ENCODE measurements around the gene GPSM1. TPM values are rescaled to one million over a fixed set of nuclear protein-coding genes. Genes with fewer than 3 reads are reported as not detected.

The GPSM1 gene
- total RNA-seq, 1 donor from 2014 or later = 1.9 TPM

- peaks cover 5% of the 10 kb centered on the region for H3K36me3 Mint-ChIP-seq (ENCODE audit: low read depth)
- H3K27ac Mint-ChIP-seq = no peak overlapping the region
- H3K27me3 Mint-ChIP-seq = no peaks in the 10 kb centered on the region
- no peak overlapping the region for H3K4me3 Mint-ChIP-seq
- intact Hi-C loops (cut with micrococcal nuclease) = no loop called here
- ChIA-PET POLR2A (interaction anchor here (1.1 kb wide), 1 partner anchor 10 kb away, joined by 3 read pairs; no protein-coding TSS in a partner anchor), CTCF (no interaction called here)
- DNase-seq (no peak), ATAC-seq (ENCODE audit: low read depth) (peak; percentile 27)
- peaks cover 9% of the 10 kb centered on the region for H3K4me1 Mint-ChIP-seq
- no peaks in the 10 kb centered on the region for H3K9me3 Mint-ChIP-seq
- TF ChIP-seq CTCF (IDR thresholded peaks at IDR 0.05) = no peak
These were observed 45.4 kb downstream of the GPSM1 start for GRCh38 chr9:136372561-136373299.

GRCh38 chr9:136373300-136374182 is 46.2 kb downstream of the GPSM1 start, which contains the start of gene CARD9:
CARD9 (minus strand) TSS chr9:136373669; CDS start chr9:136372078, 1,591 bp downstream.
- Mint-ChIP-seq H3K27ac (no peak within 1 kb of the TSS), H3K27me3 (no peaks in the 10 kb centered on the region), H3K36me3 (ENCODE audit: low read depth) (peaks cover 5% of the 10 kb centered on the region), H3K9me3 (no peaks in the 10 kb centered on the region), H3K4me1 (peaks cover 9% of the 10 kb centered on the region), H3K4me3 (no peak within 1 kb of the TSS)
- CTCF ChIA-PET = no interaction called here
- ATAC-seq (ENCODE audit: low read depth) (no peak), DNase-seq (no peak)
- TF ChIP-seq CTCF (IDR thresholded peaks at IDR 0.05) = no peak
- POLR2A ChIA-PET = no interaction called here
- intact Hi-C loops (cut with micrococcal nuclease) = no loop called here

- Mint-ChIP-seq H3K36me3 (ENCODE audit: low read depth) (peaks cover 9% of the 10 kb centered on the region), H3K27me3 (no peaks in the 10 kb centered on the region), H3K4me1 (peaks cover 9% of the 10 kb centered on the region), H3K9me3 (no peaks in the 10 kb centered on the region), H3K4me3 (no peak overlapping the region), H3K27ac (no peak overlapping the region)
- POLR2A ChIA-PET = no interaction called here
- CTCF ChIA-PET = no interaction called here
- intact Hi-C loops (cut with micrococcal nuclease) = no loop called here
- ATAC-seq (ENCODE audit: low read depth) (no peak), DNase-seq (no peak)
- TF ChIP-seq CTCF (IDR thresholded peaks at IDR 0.05) = no peak
These were observed 46.8 kb downstream of the GPSM1 start for GRCh38 chr9:136374183-136374575.

GRCh38 chr9:136375096-136375495 is 47.8 kb downstream of the GPSM1 start:
- ATAC-seq (ENCODE audit: low read depth) (no peak), DNase-seq (no peak)
- Mint-ChIP-seq H3K27ac (no peak overlapping the region), H3K27me3 (no peaks in the 10 kb centered on the region), H3K9me3 (no peaks in the 10 kb centered on the region), H3K4me1 (peaks cover 9% of the 10 kb centered on the region), H3K4me3 (no peak overlapping the region), H3K36me3 (ENCODE audit: low read depth) (peaks cover 12% of the 10 kb centered on the region)
- intact Hi-C loops (cut with micrococcal nuclease) = no loop called here
- TF ChIP-seq CTCF (IDR thresholded peaks at IDR 0.05) = no peak
- ChIA-PET CTCF (no interaction called here), POLR2A (no interaction called here)

GRCh38 chr9:136376457-136376856 is 49.1 kb downstream of the GPSM1 start:
- DNase-seq (no peak), ATAC-seq (ENCODE audit: low read depth) (no peak)
- ChIA-PET CTCF (no interaction called here), POLR2A (no interaction called here)
- no peak overlapping the region for H3K27ac Mint-ChIP-seq
- TF ChIP-seq CTCF (IDR thresholded peaks at IDR 0.05) = no peak
- no peaks in the 10 kb centered on the region for H3K9me3 Mint-ChIP-seq
- no peak overlapping the region for H3K4me3 Mint-ChIP-seq
- peaks cover 17% of the 10 kb centered on the region for H3K36me3 Mint-ChIP-seq (ENCODE audit: low read depth)
- intact Hi-C loops (cut with micrococcal nuclease) = no loop called here
- peaks cover 9% of the 10 kb centered on the region for H3K4me1 Mint-ChIP-seq
- no peaks in the 10 kb centered on the region for H3K27me3 Mint-ChIP-seq
